GM19240 (cell line): ENCODE measurements around the gene VEPH1.

Experiments
- DNase-seq: peaks from one replicate; pipeline ENCODE4 v3.0.0; 2011; ENCODE audit warnings: low spot score; ENCODE audit not compliant: insufficient read length

Gene VEPH1

GRCh38 chr3:157306502-157306901 is 196.7 kb downstream of the VEPH1 start:
- no peak for DNase-seq

- no peak for DNase-seq
These were observed 197.8 kb downstream of the VEPH1 start for GRCh38 chr3:157305392-157305791.

GRCh38 chr3:157301755-157302154 is 201.5 kb downstream of the VEPH1 start:
- no peak for DNase-seq

GRCh38 chr3:157300981-157301663 is 202.1 kb downstream of the VEPH1 start:
- no peak for DNase-seq

GRCh38 chr3:157300094-157300493 is 203.1 kb downstream of the VEPH1 start:
- no peak for DNase-seq

GRCh38 chr3:157297328-157297915 is 205.8 kb downstream of the VEPH1 start:
- DNase-seq: no peak

GRCh38 chr3:157294953-157295352 is 208.3 kb downstream of the VEPH1 start:
- no peak for DNase-seq

GRCh38 chr3:157294491-157294890 is 208.7 kb downstream of the VEPH1 start:
- no peak for DNase-seq

GRCh38 chr3:157290766-157291165 is 212.4 kb downstream of the VEPH1 start:
- no peak for DNase-seq

- no peak for DNase-seq
These were observed 217.2 kb downstream of the VEPH1 start for GRCh38 chr3:157285966-157286365.

GRCh38 chr3:157285141-157285540 is 218.1 kb downstream of the VEPH1 start:
- no peak for DNase-seq

- no peak for DNase-seq
These were observed 218.5 kb downstream of the VEPH1 start for GRCh38 chr3:157284688-157285087.

GRCh38 chr3:157282261-157283191 is 220.7 kb downstream of the VEPH1 start:
- no peak for DNase-seq

GRCh38 chr3:157280786-157281185 is 222.4 kb downstream of the VEPH1 start:
- DNase-seq: no peak

GRCh38 chr3:157280354-157280753 is 222.9 kb downstream of the VEPH1 start:
- no peak for DNase-seq

GRCh38 chr3:157279237-157279636 is 224.0 kb downstream of the VEPH1 start:
- no peak for DNase-seq

GRCh38 chr3:157276801-157277200 is 226.4 kb downstream of the VEPH1 start:
- no peak for DNase-seq

GRCh38 chr3:157275832-157276231 is 227.4 kb downstream of the VEPH1 start:
- no peak for DNase-seq

GRCh38 chr3:157274644-157275137 is 228.5 kb downstream of the VEPH1 start:
- no peak for DNase-seq

GRCh38 chr3:157271283-157271882 is 231.8 kb downstream of the VEPH1 start:
- DNase-seq: no peak

- no peak for DNase-seq
These were observed 235.2 kb downstream of the VEPH1 start for GRCh38 chr3:157268026-157268425.

GRCh38 chr3:157265931-157266330 is 237.3 kb downstream of the VEPH1 start:
- no peak for DNase-seq
